Astrocyte (in vitro differentiated cells and primary cell): ENCODE results near the gene CCDC137.

Experiments used
- CTCF ChIP-seq: IDR thresholded peaks from 2 replicates; pipeline ENCODE4 v1.5.1; 2011; ENCODE audit warnings: low read depth, mild to moderate bottlenecking, inconsistent platforms, low read length, moderate library complexity; ENCODE audit not compliant: insufficient read depth
- EZH2 ChIP-seq: IDR thresholded peaks from 2 replicates; pipeline ENCODE4 v1.6.1; 2012; ENCODE audit warnings: mild to moderate bottlenecking, low read length, inconsistent platforms; ENCODE audit not compliant: insufficient read depth

- TF ChIP-seq CTCF = no peak
- TF ChIP-seq EZH2 = no peak
Measured at GRCh38 chr17:81659038-81659437, 7.5 kb upstream of the CCDC137 start.
